SK-N-SH treated with all-trans-retinoic acid at 6 μM for 48 hours (cell line): ENCODE results near the gene TRABD2B.

ENCODE experiments used
- ARNTL ChIP-seq: fragments of 450-650 bp; formaldehyde crosslinking; IDR thresholded peaks from 2 replicates; pipeline ENCODE4 v1.5.0; 2020; ENCODE audit warnings: low read depth, mild to moderate bottlenecking, moderate library complexity, borderline replicate concordance
- PATZ1 ChIP-seq: fragments of 250-450 bp; sonication (Bioruptor Pico); IDR thresholded peaks from 2 replicates; pipeline ENCODE4 v1.8.0; 2020; ENCODE audit warnings: mild to moderate bottlenecking, moderate library complexity, borderline replicate concordance
- SNAI2 ChIP-seq: fragments of 250-450 bp; sonication (Bioruptor Pico); IDR thresholded peaks from 2 replicates; pipeline ENCODE4 v1.5.0; 2020; ENCODE audit warnings: mild to moderate bottlenecking, moderate library complexity
- ZC3H10 ChIP-seq: fragments of 250-450 bp; sonication (Bioruptor Pico); IDR thresholded peaks from 2 replicates; pipeline ENCODE4 v1.5.1; 2021; ENCODE audit warnings: mild to moderate bottlenecking, moderate library complexity
- ZFP30 ChIP-seq: fragments of 450-650 bp; formaldehyde crosslinking; IDR thresholded peaks from 2 replicates; pipeline ENCODE4 v1.5.0; 2022; ENCODE audit warnings: mild to moderate bottlenecking, moderate library complexity
- TF ChIP-seq, protein P1 (sequence below): fragments of 250-450 bp; sonication (Bioruptor Pico); IDR thresholded peaks from 2 replicates; pipeline ENCODE4 v1.5.1; 2021; ENCODE audit warnings: mild to moderate bottlenecking, moderate library complexity

DNA sequence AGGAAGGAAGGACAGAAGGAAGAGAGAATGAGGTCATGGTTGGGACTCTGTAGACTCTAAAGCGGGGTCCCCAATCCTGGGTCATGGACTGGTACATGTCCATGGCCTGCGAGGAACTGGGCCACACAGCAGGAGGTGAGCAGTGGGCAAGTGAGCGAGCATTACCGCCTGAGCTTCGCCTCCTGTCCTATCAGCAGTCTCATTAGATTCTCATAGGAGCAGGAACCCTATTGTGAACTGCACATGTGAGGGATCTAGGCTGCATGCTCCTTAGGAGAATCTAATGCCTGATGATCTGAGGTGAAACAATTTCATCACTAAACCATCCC lies 128.9 kb downstream of the TRABD2B start:
- TF ChIP-seq SNAI2 (CRISPR knock-in tag) (no peak), ZFP30 (CRISPR knock-in tag) (no peak), PATZ1 (no peak), ARNTL (no peak), ZC3H10 (CRISPR knock-in tag) (no peak)
- TF ChIP-seq, protein P1, sequence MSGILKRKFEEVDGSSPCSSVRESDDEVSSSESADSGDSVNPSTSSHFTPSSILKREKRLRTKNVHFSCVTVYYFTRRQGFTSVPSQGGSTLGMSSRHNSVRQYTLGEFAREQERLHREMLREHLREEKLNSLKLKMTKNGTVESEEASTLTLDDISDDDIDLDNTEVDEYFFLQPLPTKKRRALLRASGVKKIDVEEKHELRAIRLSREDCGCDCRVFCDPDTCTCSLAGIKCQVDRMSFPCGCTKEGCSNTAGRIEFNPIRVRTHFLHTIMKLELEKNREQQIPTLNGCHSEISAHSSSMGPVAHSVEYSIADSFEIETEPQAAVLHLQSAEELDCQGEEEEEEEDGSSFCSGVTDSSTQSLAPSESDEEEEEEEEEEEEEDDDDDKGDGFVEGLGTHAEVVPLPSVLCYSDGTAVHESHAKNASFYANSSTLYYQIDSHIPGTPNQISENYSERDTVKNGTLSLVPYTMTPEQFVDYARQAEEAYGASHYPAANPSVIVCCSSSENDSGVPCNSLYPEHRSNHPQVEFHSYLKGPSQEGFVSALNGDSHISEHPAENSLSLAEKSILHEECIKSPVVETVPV (CRISPR knock-in tag): no peak
